ENCODE results near the gene GFER.

GFER gene

DNA sequence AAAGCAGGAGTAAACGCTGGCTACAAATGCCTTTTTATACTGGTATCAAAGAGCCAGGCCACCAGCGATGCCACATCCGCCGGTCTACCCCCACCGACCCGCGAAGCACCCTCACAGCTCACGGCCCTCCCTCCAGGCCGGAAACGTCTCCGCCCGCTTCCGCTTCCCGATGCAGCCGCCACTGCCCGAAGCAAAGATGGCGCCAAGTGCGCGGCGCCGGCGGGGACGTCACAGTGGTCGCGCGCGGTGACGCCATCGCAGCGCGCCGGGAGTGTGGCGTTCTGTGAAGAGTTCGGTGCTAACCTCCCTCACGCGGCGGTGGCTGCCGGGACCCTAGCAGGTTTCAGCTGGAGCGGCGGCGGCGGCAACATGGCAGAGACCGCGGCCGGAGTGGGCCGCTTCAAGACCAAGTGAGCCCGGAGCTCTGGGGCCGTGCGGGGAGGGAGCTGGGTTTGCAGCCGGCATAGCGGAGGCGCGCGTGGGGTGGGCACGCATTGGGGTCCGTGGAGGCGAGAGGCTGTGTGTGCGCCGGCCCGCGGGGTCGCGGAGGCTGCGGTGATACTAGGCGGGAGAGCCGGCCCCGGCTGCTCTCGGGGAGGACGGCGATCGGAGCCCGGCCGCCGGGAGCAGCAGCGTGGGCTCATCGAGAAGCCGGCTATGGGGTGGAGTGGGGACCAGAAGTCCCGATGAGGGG is 12.1 kb upstream of the GFER start, which contains the start of gene TBL3 (continued):
- TF ChIP-seq ZNF596 (tag by site-specific recombination; IDR thresholded peaks at IDR 0.05), result no peak
- peak; percentile 64 for TF ChIP-seq WT1 (tag by site-specific recombination; IDR thresholded peaks at IDR 0.05)
- no peak for TF ChIP-seq HOXA7 (CRISPR knock-in tag; IDR thresholded peaks at IDR 0.05; ENCODE audit: borderline replicate concordance)
- TF ChIP-seq, protein P1, sequence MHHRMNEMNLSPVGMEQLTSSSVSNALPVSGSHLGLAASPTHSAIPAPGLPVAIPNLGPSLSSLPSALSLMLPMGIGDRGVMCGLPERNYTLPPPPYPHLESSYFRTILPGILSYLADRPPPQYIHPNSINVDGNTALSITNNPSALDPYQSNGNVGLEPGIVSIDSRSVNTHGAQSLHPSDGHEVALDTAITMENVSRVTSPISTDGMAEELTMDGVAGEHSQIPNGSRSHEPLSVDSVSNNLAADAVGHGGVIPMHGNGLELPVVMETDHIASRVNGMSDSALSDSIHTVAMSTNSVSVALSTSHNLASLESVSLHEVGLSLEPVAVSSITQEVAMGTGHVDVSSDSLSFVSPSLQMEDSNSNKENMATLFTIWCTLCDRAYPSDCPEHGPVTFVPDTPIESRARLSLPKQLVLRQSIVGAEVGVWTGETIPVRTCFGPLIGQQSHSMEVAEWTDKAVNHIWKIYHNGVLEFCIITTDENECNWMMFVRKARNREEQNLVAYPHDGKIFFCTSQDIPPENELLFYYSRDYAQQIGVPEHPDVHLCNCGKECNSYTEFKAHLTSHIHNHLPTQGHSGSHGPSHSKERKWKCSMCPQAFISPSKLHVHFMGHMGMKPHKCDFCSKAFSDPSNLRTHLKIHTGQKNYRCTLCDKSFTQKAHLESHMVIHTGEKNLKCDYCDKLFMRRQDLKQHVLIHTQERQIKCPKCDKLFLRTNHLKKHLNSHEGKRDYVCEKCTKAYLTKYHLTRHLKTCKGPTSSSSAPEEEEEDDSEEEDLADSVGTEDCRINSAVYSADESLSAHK (tag by site-specific recombination; IDR thresholded peaks at IDR 0.05), result no peak
- 0 out of 2 replicates have a peak, but pooled peaks have one; percentile 72 for TF ChIP-seq HOXC10 (CRISPR knock-in tag; IDR thresholded peaks at IDR 0.05)
- TF ChIP-seq ZNF366 (tag by site-specific recombination; conservative IDR thresholded peaks at IDR 0.05), result no peak
- TF ChIP-seq, protein P2, sequence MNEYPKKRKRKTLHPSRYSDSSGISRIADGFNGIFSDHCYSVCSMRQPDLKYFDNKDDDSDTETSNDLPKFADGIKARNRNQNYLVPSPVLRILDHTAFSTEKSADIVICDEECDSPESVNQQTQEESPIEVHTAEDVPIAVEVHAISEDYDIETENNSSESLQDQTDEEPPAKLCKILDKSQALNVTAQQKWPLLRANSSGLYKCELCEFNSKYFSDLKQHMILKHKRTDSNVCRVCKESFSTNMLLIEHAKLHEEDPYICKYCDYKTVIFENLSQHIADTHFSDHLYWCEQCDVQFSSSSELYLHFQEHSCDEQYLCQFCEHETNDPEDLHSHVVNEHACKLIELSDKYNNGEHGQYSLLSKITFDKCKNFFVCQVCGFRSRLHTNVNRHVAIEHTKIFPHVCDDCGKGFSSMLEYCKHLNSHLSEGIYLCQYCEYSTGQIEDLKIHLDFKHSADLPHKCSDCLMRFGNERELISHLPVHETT (tag by site-specific recombination; IDR thresholded peaks at IDR 0.05), result peak; percentile 99
- TF ChIP-seq, protein P3, sequence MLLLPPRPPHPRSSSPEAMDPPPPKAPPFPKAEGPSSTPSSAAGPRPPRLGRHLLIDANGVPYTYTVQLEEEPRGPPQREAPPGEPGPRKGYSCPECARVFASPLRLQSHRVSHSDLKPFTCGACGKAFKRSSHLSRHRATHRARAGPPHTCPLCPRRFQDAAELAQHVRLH (tag by site-specific recombination; IDR thresholded peaks at IDR 0.05), result peak; percentile 88
- no peak for TF ChIP-seq ZNF514 (tag by site-specific recombination; IDR thresholded peaks at IDR 0.05)
- peak; percentile 95 for TF ChIP-seq ZNF561 (tag by site-specific recombination; IDR thresholded peaks at IDR 0.05; ENCODE audit: borderline replicate concordance)
- peak; percentile 84 for TF ChIP-seq GLIS1 (tag by site-specific recombination; IDR thresholded peaks at IDR 0.05)
- no peak for TF ChIP-seq ZNF473 (tag by site-specific recombination; IDR thresholded peaks at IDR 0.05)
- TF ChIP-seq ZNF133 (tag by site-specific recombination; IDR thresholded peaks at IDR 0.05), result no peak
- TF ChIP-seq ZNF621 (tag by site-specific recombination; IDR thresholded peaks at IDR 0.05), result no peak
- TF ChIP-seq, protein P4, sequence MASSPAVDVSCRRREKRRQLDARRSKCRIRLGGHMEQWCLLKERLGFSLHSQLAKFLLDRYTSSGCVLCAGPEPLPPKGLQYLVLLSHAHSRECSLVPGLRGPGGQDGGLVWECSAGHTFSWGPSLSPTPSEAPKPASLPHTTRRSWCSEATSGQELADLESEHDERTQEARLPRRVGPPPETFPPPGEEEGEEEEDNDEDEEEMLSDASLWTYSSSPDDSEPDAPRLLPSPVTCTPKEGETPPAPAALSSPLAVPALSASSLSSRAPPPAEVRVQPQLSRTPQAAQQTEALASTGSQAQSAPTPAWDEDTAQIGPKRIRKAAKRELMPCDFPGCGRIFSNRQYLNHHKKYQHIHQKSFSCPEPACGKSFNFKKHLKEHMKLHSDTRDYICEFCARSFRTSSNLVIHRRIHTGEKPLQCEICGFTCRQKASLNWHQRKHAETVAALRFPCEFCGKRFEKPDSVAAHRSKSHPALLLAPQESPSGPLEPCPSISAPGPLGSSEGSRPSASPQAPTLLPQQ (tag by site-specific recombination; IDR thresholded peaks at IDR 0.05), result peak; percentile 85
- 0 out of 2 replicates have a peak, but pooled peaks have one; percentile 48 for TF ChIP-seq ZIC2 (tag by site-specific recombination; IDR thresholded peaks at IDR 0.05)
- TF ChIP-seq ZFHX2 (tag by site-specific recombination; conservative IDR thresholded peaks at IDR 0.05), result peak; percentile 86
- TF ChIP-seq MEIS1 (CRISPR knock-in tag; IDR thresholded peaks at IDR 0.05; ENCODE audit: borderline replicate concordance), result no peak
- TF ChIP-seq, protein P5, sequence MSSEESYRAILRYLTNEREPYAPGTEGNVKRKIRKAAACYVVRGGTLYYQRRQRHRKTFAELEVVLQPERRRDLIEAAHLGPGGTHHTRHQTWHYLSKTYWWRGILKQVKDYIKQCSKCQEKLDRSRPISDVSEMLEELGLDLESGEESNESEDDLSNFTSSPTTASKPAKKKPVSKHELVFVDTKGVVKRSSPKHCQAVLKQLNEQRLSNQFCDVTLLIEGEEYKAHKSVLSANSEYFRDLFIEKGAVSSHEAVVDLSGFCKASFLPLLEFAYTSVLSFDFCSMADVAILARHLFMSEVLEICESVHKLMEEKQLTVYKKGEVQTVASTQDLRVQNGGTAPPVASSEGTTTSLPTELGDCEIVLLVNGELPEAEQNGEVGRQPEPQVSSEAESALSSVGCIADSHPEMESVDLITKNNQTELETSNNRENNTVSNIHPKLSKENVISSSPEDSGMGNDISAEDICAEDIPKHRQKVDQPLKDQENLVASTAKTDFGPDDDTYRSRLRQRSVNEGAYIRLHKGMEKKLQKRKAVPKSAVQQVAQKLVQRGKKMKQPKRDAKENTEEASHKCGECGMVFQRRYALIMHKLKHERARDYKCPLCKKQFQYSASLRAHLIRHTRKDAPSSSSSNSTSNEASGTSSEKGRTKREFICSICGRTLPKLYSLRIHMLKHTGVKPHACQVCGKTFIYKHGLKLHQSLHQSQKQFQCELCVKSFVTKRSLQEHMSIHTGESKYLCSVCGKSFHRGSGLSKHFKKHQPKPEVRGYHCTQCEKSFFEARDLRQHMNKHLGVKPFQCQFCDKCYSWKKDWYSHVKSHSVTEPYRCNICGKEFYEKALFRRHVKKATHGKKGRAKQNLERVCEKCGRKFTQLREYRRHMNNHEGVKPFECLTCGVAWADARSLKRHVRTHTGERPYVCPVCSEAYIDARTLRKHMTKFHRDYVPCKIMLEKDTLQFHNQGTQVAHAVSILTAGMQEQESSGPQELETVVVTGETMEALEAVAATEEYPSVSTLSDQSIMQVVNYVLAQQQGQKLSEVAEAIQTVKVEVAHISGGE (tag by site-specific recombination; conservative IDR thresholded peaks at IDR 0.05; ENCODE audit: low read depth), result peak; percentile 94
- TF ChIP-seq, protein P6, sequence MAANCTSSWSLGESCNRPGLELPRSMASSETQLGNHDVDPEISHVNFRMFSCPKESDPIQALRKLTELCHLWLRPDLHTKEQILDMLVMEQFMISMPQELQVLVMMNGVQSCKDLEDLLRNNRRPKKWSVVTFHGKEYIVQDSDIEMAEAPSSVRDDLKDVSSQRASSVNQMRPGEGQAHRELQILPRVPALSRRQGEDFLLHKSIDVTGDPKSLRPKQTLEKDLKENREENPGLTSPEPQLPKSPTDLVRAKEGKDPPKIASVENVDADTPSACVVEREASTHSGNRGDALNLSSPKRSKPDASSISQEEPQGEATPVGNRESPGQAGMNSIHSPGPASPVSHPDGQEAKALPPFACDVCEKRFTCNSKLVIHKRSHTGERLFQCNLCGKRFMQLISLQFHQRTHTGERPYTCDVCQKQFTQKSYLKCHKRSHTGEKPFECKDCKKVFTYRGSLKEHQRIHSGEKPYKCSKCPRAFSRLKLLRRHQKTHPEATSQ (tag by site-specific recombination; IDR thresholded peaks at IDR 0.05), result no peak
- no peak for TF ChIP-seq ZNF214 (tag by site-specific recombination; IDR thresholded peaks at IDR 0.05; ENCODE audit: borderline replicate concordance)
- TF ChIP-seq ZNF843 (tag by site-specific recombination; IDR thresholded peaks at IDR 0.05), result peak; percentile 81; the same call in 1 of the 2 replicates
- TF ChIP-seq, protein P7, sequence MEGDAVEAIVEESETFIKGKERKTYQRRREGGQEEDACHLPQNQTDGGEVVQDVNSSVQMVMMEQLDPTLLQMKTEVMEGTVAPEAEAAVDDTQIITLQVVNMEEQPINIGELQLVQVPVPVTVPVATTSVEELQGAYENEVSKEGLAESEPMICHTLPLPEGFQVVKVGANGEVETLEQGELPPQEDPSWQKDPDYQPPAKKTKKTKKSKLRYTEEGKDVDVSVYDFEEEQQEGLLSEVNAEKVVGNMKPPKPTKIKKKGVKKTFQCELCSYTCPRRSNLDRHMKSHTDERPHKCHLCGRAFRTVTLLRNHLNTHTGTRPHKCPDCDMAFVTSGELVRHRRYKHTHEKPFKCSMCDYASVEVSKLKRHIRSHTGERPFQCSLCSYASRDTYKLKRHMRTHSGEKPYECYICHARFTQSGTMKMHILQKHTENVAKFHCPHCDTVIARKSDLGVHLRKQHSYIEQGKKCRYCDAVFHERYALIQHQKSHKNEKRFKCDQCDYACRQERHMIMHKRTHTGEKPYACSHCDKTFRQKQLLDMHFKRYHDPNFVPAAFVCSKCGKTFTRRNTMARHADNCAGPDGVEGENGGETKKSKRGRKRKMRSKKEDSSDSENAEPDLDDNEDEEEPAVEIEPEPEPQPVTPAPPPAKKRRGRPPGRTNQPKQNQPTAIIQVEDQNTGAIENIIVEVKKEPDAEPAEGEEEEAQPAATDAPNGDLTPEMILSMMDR (tag by site-specific recombination; IDR thresholded peaks at IDR 0.05), result peak; percentile 30
- TF ChIP-seq, protein P8, sequence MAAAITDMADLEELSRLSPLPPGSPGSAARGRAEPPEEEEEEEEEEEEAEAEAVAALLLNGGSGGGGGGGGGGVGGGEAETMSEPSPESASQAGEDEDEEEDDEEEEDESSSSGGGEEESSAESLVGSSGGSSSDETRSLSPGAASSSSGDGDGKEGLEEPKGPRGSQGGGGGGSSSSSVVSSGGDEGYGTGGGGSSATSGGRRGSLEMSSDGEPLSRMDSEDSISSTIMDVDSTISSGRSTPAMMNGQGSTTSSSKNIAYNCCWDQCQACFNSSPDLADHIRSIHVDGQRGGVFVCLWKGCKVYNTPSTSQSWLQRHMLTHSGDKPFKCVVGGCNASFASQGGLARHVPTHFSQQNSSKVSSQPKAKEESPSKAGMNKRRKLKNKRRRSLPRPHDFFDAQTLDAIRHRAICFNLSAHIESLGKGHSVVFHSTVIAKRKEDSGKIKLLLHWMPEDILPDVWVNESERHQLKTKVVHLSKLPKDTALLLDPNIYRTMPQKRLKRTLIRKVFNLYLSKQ (tag by site-specific recombination; IDR thresholded peaks at IDR 0.05; ENCODE audit: borderline replicate concordance), result 0 out of 2 replicates have a peak, but pooled peaks have one; percentile 2
- TF ChIP-seq SCRT2 (tag by site-specific recombination; IDR thresholded peaks at IDR 0.05), result 0 out of 2 replicates have a peak, but pooled peaks have one; percentile 44
- TF ChIP-seq RBAK (tag by site-specific recombination; IDR thresholded peaks at IDR 0.05), result no peak
